ENCODE measurements around the gene PMP22.
"Not testable (repeated sequence)": the region's sequence is repeated elsewhere in the genome, so short reads cannot be mapped to it uniquely, and the experiment has no call there.

Gene PMP22

DNA sequence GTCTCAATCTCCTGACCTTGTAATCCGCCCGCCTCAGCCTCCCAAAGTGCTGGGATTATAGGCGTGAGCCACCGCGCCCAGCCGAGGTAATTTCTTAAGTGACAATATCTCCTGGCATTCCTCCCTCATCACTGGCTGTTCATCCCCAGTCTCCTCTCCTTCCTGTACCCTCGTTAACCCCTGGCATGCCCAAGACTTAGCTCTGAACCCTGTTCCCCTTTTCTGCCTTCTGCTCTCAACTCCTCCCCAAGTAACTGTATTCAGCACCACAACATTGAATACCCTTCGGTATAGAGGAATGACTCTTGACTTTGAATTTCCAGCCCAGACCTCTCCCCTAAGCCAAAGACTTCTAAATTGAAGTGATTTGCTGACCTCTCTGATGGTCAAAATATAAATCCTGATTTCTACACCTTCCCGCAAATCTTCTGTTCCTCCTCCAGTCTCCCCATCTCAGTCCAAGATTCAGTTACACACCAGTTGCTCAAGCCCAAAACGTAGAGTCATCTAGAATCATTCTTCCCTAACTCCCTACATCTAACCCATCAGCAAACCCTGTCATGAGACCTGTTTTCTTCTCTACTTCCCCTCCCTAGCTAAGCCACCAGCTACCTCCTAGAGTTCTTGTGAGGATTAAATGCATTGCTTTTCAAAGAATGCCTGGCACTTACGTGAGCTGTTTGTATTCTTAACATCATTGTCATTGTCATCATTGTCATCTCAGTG is 14.8 kb downstream of the PMP22 start:
- DNase-seq, result peak; percentile 8

DNA sequence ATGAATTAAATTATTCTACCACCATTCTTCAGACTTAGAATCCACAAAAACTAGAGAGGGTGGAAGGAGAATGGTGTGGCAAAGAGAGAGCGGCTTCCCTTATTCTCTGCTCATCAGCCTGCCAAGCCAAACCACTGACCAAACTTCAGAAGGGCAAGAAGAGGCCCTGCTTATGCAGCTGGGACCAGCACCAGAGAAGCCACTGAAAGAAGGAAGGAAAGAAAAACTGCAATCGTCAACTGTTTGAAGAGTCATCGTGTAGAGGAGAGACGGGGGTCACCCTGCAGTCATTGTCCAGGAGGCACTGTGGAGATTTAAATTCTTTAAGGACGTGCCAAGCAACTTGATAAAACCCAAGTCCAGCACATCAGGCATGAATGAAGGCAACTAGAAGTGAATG is 15.6 kb downstream of the PMP22 start:
- DNase-seq, result no peak

DNA sequence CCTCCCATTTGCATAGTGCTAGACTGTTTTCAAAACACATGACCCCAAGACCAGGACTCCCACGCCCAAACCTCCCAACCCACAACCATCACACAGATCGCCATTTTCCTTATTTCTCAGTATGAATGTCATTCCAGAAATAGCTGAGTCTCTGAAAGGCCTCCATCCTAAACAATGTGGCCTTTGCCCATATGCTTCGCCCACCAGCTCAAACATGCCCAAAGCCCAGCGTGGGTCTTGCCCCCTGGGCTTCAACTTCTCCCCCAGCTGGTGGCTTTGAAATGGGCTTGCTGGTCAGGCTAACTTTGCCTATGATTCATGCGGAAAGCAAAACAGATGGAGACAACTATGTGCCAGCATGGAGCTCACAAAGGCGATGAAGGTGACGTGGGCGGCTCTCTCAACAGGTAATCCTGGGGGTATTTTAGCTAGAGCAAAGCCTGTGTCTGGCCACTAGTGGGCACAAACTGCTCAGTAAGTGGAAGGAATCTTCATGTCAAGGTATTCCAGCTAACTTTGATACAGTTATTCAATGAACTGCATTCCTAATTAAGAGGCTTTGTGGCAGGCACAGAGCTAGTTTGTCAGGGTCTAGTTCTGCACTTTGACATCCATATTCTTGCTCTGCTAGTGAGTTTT is 17.1 kb downstream of the PMP22 start:
- no peak for DNase-seq

DNA sequence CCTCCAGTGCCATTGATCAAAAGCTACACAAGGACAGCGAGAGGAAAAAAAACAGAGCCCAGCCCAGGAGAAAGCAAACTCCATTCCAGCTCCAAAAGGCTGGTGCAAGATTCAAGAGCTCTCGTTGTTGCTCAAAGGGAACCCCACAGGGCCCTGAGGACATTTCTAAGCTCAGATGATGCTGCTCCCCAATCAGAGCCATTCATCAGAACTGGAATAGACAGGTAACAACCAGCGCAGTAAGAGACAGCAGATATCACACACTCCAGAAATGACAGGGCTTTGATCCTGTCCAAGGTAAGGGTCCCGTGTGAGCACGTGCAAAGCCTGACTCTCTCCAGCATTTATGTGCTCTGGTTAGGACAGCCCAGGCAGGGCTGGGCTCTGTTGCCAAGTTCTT is 20.1 kb downstream of the PMP22 start:
- DNase-seq, result no peak

DNA sequence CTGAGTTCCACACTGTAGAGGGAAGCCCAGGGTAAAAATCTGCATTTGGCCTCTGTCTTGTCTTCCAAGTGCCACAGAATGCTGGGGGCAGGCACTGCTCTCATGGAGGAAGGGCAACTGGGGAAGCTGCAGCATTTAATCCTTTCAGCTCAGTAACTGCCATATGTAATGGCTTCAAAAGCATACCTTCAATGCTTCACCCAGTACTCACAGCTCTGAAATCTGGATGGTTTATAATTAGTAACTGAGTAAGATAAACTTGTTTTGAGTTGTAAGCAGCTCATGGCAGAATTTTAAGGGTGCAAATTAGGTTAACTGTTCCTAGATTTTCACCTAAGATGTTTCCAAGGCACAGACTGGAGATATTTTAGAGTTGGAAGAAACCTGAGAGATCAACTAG is 24.5 kb downstream of the PMP22 start:
- DNase-seq, result no peak

DNA sequence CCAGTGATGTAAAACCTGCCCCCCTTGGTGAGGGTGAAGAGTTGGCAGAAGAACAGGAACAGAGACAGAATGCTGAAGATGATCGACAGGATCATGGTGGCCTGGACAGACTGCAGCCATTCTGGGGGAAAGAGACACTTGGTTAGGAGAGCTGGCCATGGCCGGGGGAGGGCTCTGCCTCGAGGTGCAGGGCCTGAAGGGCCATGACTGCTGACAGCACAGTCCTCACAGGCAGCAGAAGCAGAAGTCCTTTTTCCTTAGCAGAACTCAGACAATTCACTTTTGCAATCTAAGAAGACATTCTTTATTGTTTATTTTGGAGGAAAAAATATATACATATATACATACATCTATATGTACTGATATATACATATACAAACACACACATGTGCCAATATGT is 25.6 kb downstream of the PMP22 start:
- no peak for DNase-seq

DNA sequence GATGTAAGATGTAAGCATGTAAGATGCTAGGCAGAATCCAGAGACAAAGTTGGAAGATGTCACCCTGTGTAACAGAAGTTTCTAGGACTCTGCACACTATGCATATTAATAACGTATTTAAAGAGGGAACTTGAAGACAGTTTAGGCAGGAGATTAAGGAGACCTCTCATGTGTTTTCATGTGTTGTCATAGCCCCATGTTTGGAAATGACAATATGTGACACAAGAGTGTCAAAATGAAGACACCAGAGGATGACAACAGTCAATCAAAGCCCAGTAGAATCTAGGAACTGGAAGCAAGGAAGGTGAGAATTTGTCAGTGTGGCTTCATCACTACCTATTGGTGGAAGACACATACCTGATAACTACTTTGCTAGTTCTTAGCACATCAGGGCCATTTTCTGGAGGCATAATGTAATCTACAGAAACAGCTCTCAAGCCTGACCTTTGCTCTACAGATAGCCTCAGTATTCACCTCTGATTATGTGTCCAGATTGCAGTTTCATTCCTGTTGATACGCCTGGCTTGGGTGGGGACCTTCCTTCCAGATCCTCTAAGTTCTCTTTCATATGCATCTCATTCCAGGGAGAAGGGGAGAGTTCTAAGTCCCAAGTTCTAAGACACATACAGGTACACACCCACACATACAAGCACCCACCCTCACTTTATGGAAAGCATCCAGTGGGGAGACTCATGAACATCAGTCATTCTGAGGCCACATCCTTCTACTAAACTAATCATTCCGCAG is 26.3 kb downstream of the PMP22 start:
- DNase-seq, result no peak

DNA sequence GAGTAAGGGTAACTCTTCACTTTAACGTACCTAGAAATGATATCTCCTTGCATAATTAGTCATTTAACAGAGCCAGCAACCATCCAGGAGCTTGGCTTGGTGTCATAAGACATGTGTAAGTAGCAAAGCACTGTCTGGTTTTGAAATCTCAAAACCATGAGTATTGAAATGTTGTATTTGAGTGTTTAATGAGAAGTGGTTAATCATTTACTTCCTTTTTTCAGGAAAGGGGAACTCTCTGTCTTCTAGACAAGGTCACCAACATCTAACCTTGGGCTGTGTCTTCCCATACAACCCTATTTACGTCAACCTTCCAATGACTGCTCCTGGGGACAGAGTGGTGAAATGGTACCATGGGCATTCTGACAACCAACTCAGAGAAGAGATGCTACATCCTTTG is 27.1 kb downstream of the PMP22 start:
- DNase-seq, result no peak

DNA sequence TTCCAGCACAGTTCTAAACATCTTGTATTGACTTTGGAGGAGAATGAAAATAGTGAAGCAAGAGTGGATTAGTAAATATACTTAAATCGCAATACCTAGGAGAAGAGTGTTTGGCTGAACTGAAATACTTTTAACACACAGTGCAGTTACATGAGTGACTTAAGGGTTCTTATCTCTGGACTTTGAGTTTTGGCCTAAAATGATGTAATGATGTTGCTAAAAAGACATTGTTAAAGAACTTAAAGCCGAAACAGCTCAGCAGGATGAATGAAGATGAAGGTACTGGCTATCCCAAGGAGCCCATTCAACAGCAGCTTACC is 28.1 kb downstream of the PMP22 start:
- no peak for DNase-seq

DNA sequence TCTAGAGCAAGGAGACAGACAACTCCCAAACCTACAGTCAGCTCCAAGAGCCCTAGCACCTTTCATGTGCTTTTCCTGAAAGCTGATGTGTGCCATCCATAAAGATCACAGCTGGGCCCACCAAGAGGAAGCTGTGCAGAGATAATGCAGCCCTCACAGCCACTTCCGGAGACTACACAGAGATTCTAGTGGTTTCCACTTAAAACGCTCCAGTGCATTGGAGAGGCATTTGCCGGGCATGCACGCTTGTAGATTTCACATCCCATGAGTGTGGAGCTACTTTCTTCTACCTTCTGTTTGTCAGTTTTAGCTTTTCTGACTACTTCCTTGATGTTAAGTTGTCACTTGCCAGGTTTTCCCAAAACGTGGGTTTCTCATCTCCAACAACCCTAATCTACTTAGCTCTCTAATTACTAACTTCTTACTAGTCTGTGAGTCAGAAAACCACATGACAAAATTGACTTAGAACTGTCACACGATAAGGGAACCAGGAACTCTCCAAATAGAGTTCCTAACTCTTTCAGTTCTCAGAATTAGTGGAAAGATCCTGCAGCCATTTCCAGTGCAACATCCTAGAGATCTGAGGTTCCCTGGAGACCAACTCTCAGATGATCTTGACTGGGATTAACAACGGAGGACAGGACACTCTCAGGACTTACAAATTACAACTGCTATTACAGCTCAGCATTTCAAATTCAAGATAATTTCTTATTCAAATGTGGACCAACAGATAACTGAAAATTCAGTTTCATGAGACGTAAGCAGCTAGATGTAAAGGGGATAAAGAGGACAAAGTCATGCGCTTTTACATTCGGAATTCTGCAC is 28.6 kb downstream of the PMP22 start:
- DNase-seq, result no peak

DNA sequence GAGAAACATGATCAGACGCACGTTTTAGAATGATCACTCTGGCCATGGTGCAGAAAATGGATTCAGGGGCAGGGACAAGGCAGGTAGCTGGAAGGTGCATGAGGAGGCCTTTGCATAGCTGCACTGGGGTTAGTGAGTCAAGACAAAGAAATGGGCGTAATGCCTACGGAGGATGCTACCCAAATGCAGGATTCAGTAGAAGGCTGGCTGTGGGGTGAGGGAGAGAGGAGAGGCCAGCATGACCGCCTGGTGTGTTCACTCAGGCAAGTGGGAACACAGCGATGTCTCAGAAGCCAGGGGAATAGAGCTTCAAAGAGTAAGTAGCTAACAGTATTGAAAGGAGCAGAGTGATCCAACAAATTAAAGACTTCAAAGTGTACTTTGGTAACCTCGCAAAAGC is 31.2 kb downstream of the PMP22 start:
- DNase-seq, result no peak

DNA sequence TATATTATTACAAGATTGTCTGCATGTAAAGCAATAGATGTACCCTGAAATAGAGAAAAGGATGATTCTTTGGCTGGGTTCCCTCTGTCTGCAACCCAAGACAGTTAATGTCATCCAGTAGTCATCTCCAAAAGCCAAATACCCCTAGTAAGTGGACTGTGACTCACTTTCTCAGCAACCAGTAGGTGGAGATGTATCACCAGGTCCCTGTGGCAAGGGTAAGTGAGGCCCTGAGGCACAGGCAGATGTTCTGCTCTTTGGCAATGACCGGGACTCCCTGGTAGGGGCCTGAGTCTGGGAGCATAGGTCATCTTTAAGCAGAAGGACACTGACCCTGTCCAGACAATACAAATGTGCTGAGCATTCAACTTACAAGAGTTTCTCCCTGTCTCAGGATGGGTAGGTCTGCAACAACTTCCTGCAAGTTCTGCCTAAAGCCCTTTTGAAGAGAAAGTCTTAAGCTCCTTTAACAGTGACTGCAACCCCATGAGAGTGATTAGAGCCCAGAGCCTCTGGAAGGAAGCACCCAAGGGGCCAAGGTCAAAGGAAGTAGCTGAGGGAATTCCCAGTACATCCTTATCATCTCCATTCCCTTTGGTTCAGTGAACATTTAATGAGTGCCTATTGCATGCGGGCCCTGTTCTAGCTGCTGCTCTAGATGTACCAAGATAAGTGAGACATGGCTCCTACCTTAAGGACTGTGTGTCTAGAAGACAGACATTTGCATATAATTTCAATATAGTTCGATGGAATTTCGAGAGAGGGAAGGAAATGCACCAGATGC is 31.9 kb downstream of the PMP22 start:
- DNase-seq, result peak; percentile 32

DNA sequence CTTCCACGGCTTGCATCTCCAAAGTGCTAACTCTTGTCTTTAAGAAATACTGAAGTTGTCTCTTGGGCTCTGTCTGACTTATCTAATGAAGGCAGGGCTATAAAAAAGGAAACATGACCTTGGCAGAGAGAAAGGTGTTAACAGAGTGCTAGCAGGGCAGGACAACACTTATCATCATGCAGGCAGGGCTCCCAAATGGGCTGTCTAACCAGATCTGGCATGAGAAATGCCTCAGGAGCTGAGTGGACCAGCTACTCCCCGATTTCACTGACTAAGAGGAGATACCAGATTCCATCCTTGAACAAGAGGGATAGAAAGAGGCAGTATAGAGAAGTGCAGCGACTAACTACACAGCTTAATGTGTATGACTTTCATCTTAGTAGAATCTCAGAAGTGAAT is 32.6 kb downstream of the PMP22 start:
- DNase-seq, result no peak

DNA sequence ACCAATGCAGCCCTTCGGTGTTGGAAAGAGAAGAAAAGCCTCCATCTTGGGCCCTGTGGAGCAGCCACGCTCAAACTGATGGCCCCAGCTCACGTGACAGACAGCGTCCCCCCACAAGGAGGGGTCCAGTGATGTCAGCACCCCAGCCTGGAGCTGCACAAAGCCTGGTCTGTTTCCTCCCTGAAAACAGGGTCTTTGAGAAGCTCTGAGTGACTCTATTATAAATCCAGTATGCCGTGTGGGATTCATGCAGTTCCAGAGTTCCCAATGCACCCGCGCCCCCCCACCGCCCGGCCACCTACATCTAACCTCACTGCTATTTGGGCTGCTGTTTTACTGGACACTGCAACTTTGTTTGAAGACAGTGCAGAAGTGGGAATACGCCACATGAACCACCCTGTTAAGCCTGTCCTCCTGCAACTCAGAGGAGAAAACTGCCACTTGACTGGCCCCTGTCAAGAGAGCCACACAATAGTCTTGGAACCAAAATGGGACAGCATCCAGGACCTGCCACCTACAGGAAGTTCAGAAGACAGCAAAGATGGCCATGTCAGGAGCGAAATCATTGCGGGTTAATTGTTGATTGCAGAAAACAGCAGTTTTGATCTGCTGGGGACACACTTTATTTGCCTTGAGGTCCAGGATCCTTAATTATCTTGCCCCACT is 33.1 kb downstream of the PMP22 start:
- DNase-seq, result no peak

DNA sequence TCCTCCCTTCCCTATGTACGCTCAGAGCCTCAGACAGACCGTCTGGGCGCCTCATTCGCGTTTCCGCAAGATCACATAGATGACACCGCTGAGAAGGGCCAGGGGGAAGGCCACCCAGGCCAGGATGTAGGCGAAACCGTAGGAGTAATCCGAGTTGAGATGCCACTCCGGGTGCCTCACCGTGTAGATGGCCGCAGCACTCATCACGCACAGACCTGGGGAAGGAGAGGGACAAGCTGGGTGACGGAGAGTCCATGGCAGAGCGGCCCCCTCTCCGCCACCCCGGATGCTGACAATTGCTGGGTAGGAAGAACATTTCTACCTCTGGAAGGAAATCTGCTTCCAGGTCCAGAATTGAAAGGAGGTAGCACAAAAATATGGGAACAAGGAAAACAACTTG is 34.3 kb downstream of the PMP22 start:
- DNase-seq, result no peak

DNA sequence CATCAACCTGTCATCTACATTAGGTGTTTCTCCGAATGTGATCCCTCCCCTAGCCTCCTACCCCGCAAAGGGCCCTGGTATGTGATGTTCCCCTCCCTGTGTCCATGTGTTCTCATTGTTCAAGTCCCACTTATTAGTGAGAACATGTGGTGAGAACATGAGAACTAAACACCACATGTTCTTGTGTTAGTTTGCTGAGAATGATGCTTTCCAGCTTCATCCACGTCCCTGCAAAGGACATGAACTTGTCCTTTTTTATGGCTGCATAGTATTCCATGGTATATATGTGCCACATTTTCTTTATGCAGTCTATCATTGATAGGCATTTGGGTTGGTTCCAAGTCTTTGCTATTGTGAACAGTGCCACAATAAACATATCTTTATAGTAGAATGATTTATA is 43.3 kb downstream of the PMP22 start:
- not testable (repeated sequence) for DNase-seq

DNA sequence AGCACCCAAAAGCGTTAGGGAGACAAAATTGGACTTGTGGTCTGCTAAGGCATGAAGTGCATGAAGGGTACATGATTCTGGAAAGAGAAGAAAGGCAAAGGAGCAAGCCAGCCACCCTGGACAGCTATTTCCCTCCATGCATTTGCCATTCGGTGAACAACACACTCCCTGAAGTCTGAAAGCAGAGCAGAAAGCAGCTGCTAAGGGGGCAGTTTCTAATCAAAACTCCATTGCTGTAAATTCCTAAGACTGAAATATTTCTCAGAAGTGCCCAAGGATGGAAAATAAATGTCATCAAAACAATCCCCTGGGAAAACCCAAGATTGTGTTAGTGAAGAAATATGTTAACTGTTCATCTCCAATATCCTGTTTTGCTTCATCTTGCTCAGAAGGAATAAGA is 44.3 kb downstream of the PMP22 start:
- no peak for DNase-seq

DNA sequence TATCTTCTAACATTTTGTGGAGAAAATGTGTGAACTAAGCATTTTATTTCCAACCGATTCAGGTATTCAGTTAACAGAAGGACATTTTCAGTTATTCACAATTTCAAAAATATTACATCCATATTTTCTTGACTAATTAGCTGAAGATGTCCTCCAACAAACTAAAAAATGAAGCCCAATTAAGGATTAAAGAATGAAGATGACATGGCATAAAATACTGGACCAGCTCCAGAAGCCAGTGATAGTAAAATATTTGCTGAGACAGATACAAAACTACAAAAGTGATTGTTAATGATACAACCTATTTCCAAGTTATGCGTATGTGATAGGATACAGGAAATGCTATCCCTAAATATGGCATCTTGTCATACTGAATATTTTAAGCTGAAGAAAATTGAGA is 48.6 kb downstream of the PMP22 start:
- no peak for DNase-seq

DNA sequence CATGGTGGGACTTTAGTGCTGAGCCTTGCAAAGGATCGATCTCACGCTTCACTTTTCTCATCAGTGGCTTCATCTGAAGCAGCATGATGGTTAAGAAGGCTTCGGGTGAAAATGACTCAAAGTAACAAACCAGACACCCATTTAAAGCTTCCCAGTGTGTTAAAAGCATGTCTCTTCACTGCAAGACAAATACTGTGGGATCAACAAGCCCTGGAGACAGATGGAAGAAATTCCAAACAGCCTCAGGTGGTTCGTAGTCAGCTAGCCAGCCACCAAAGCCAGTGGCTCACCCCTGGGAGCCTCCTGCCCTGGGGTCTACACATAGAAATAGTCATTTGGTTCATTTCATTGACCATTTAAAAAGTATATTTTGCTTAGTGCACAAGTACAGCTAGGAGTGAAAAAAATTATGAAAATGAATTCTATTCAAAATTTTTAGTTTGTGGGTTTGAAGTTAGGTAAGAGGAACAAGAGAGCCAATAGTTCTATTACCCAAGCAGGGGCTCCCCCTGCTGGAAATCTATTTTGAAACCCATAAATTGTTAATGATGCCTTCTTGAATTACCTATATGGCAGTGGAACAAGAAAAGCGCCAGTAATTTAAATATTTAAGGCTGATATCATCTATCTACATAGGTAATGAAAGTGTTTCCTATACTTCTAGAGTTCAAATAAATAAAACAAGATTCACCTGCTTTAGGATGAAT is 51.6 kb downstream of the PMP22 start:
- no peak for DNase-seq

DNA sequence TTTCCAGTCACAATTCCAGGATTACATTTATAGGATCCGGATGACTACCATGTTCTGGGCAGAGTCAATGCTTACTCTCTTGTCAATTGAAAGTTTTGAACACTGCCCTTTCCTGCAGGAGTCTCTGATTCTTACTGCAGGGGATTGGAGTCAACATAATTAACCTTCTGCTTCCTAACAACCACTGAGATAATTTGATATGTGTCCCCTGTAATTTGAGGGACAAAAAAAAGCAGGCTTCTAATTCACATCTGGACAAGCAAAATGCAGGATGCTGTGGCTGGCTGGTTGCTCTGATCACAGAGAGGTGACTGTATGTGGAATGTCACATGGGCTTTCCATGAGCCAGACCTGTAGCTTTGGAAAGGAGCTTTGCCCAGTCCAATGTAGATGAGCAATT is 54.9 kb downstream of the PMP22 start:
- no peak for DNase-seq

DNA sequence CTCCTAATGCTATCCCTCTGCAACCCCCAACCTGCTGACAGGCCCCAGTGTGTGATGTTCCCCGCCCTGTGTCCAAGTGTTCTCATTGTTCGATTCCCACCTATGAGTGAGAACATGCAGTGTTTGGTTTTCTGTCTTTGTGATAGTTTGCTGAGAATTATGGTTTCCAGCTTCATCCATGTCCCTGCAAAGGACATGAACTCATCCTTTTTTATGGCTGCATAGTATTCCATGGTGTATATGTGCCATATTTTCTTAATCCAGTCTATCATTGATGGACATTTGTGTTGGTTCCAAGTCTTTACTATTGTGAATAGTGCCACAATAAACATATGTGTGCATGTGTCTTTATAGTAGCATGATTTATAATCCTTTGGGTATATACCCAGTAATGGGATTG is 62.1 kb downstream of the PMP22 start:
- not testable (repeated sequence) for DNase-seq

Data from stimulated activated CD8-positive, alpha-beta memory T cell treated with anti-CD3 and anti-CD28 coated beads, Interleukin-4, amount 100 ng/mL, for 48 hours (primary cell).